ENCODE data around the gene KRTAP1-5.

The KRTAP1-5 gene

DNA sequence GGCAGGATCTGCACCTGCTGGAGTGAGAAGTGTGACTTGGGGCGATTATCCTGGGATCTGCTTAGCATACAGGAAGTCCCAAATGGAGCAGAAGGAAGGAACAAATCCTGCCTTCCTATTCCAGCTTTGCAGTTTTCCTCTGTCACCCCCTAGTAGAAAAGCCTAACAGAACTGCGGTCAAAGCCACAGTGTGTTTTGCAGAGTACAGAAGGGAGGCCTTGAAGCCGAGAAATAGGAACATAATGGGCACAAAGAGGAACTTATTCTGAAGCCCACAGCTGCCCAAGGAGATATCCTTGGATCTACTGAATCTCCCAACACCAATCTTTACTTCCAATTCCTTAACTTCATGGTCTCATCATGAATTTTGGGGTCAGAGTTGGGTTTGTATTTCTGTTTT is 8.5 kb downstream of the KRTAP1-5 start:
- H3K36me3 Mint-ChIP-seq (ENCODE audit: low read depth): no peaks in the 10 kb centered on the region
- no peak overlapping the region for H3K4me3 Mint-ChIP-seq
- H3K9me3 Mint-ChIP-seq: peaks cover 10% of the 10 kb centered on the region
- H3K4me1 Mint-ChIP-seq: peaks cover 3% of the 10 kb centered on the region
- no peak overlapping the region for H3K27ac Mint-ChIP-seq
- no peaks in the 10 kb centered on the region for H3K27me3 Mint-ChIP-seq (ENCODE audit: low read depth)
- TF ChIP-seq, protein P1, sequence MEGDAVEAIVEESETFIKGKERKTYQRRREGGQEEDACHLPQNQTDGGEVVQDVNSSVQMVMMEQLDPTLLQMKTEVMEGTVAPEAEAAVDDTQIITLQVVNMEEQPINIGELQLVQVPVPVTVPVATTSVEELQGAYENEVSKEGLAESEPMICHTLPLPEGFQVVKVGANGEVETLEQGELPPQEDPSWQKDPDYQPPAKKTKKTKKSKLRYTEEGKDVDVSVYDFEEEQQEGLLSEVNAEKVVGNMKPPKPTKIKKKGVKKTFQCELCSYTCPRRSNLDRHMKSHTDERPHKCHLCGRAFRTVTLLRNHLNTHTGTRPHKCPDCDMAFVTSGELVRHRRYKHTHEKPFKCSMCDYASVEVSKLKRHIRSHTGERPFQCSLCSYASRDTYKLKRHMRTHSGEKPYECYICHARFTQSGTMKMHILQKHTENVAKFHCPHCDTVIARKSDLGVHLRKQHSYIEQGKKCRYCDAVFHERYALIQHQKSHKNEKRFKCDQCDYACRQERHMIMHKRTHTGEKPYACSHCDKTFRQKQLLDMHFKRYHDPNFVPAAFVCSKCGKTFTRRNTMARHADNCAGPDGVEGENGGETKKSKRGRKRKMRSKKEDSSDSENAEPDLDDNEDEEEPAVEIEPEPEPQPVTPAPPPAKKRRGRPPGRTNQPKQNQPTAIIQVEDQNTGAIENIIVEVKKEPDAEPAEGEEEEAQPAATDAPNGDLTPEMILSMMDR (IDR thresholded peaks at IDR 0.05; ENCODE audit: unreplicated experiment in 3 of 3): no peak

DNA sequence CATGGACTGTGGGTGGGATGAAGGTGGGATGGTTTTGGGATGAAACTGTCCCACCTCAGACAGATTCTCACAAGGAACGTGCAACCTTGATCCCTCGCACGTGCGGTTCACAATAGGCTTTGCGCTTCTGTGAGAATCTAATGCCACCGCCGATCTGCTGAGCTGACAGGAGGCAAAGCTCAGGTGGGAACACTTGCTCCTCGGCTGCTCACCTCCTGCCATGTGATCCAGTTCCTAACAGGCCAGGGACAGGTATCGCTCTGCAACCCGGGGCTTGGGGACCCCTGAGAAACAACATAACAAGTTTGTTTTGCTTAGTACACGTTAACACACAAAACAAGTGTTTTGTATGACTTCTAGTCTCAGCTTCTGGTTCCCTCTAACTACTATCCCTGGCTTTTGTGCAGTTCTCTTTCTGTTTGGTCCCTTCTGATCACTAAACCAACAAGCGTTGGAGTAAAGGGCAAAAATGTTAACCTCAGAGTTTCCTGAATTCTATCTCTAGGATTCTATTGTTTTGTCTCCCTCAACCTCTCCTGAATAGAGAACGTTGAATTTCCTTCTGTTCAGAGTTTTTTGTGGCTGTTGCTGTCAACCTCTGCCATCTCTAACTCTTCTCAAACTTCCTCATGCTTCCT is 10.3 kb downstream of the KRTAP1-5 start:
- Mint-ChIP-seq H3K36me3 (ENCODE audit: low read depth) (no peaks in the 10 kb centered on the region), H3K9me3 (peaks cover 6% of the 10 kb centered on the region), H3K27ac (no peak overlapping the region), H3K27me3 (ENCODE audit: low read depth) (no peaks in the 10 kb centered on the region), H3K4me3 (no peak overlapping the region), H3K4me1 (peaks cover 16% of the 10 kb centered on the region)
- TF ChIP-seq, protein P1 (IDR thresholded peaks at IDR 0.05; ENCODE audit: unreplicated experiment in 3 of 3): no peak

DNA sequence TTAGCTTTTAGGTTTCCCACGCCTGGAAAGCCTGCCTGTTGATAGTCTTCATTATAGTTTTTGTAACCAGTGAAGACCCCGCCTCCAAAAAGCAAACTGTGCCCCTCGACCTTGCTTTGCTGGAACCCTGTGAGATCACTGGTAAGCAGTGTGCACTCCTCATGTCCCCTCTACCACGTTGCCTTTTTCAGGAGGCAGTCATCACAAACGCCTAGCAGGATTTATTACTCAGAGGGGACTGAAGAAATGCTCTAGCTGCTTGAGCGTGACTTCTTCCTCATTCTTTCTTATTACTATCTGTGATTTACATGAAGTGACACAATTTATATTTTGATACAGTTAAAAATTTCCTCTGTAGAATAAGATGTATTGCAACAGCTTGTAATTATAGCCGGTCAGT is 11.6 kb downstream of the KRTAP1-5 start:
- TF ChIP-seq, protein P1 (IDR thresholded peaks at IDR 0.05; ENCODE audit: unreplicated experiment in 3 of 3): no peak
- peaks cover 19% of the 10 kb centered on the region for H3K4me1 Mint-ChIP-seq
- no peak overlapping the region for H3K27ac Mint-ChIP-seq
- no peaks in the 10 kb centered on the region for H3K27me3 Mint-ChIP-seq (ENCODE audit: low read depth)
- no peak overlapping the region for H3K4me3 Mint-ChIP-seq
- H3K9me3 Mint-ChIP-seq: peaks cover 2% of the 10 kb centered on the region
- H3K36me3 Mint-ChIP-seq (ENCODE audit: low read depth): no peaks in the 10 kb centered on the region

DNA sequence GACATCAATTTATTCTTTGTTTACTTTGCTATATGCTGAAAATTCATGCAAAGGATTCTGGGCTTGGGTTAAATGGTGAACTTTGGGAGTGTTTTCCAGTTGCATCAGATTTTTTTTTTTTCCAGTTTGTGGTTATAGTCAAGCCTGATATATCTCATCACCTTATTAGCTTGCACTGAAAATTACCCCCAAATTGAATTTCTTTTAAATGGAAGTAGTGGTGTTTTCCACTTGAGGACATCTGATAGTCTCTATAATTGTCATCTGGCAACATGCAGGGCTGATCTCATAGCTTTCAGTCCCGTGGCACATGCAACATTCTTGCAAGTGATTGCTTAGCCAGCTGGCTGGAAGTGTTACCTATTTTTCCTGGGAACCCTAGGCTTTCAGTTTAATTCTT is 13.4 kb downstream of the KRTAP1-5 start:
- Mint-ChIP-seq H3K27me3 (ENCODE audit: low read depth) (no peaks in the 10 kb centered on the region), H3K4me3 (no peak overlapping the region), H3K4me1 (peaks cover 19% of the 10 kb centered on the region), H3K9me3 (peaks cover 2% of the 10 kb centered on the region), H3K36me3 (ENCODE audit: low read depth) (no peaks in the 10 kb centered on the region), H3K27ac (peak overlapping the region; percentile 40 to 76 (median 44))
- TF ChIP-seq, protein P1 (IDR thresholded peaks at IDR 0.05; ENCODE audit: unreplicated experiment in 3 of 3): no peak

DNA sequence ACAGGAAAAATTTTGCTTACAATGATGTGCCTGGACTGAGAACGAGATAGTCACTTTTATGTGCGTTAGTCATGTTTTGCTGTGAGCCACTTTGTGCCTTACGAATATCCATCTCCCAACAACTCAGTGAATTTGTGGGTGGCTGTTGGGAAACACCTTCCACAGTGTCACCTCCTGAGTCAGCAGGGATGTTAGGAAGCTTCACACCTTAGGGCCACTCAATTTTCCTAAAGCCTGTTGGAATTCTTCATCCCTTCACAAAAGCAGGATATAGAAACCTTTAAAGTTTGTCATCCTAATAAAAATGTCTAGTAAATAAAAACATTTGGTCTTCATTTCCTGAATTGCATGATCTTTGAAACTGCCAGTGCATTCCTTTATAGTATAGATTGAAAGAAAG is 13.8 kb downstream of the KRTAP1-5 start:
- H3K4me1 Mint-ChIP-seq: peaks cover 19% of the 10 kb centered on the region
- no peaks in the 10 kb centered on the region for H3K36me3 Mint-ChIP-seq (ENCODE audit: low read depth)
- peaks cover 2% of the 10 kb centered on the region for H3K9me3 Mint-ChIP-seq
- TF ChIP-seq, protein P1 (IDR thresholded peaks at IDR 0.05; ENCODE audit: unreplicated experiment in 3 of 3): no peak
- no peak overlapping the region for H3K4me3 Mint-ChIP-seq
- peak overlapping the region; percentile 4 to 44 (median 39) for H3K27ac Mint-ChIP-seq
- no peaks in the 10 kb centered on the region for H3K27me3 Mint-ChIP-seq (ENCODE audit: low read depth)

Measured in nephron (organoid).